Thymus (tissue), 11 donors: ENCODE results near the gene RRN3. TPM values are rescaled to one million over a fixed set of nuclear protein-coding genes. Genes with fewer than 3 reads are reported as not detected.
"Not testable (repeated sequence)": the region's sequence is repeated elsewhere in the genome, so short reads cannot be mapped to it uniquely, and the experiment has no call there.

Experiments
- DNase-seq, 9 donors: peaks; one replicate each; pipeline ENCODE4 v3.0.0-alpha.2; 2013; ENCODE audit warnings: low spot score in 9 of 9, low read depth in 6 of 9, missing footprints in 1 of 9
- H3K27ac ChIP-seq, 2 donors: one replicate each; pipeline ENCODE4 v1.5.1; 2013; ENCODE audit warnings: control low read depth in 1 of 2, low read depth in 1 of 2, low read length in 1 of 2, mild to moderate bottlenecking in 1 of 2, moderate library complexity in 1 of 2
- H3K27me3 ChIP-seq, 2 donors: one replicate each; pipeline ENCODE4 v1.5.1; 2013; ENCODE audit warnings: low read length in 1 of 2; ENCODE audit not compliant: control insufficient read depth in 2 of 2, insufficient read depth in 1 of 2
- H3K36me3 ChIP-seq, 2 donors: one replicate each; pipeline ENCODE4 v1.5.1; 2013; ENCODE audit warnings: low read length in 1 of 2, mild to moderate bottlenecking in 1 of 2, moderate library complexity in 1 of 2; ENCODE audit not compliant: control insufficient read depth in 2 of 2, insufficient read depth in 2 of 2
- H3K4me1 ChIP-seq, 2 donors: one replicate each; pipeline ENCODE4 v1.5.1; 2013; ENCODE audit warnings: low read length in 2 of 2; ENCODE audit not compliant: control insufficient read depth in 2 of 2, insufficient read depth in 2 of 2
- H3K4me3 ChIP-seq, 2 donors: one replicate each; pipeline ENCODE4 v1.5.1; 2013; ENCODE audit warnings: low read length in 2 of 2, control low read depth in 1 of 2, mild to moderate bottlenecking in 1 of 2
- H3K9me3 ChIP-seq, 2 donors: one replicate each; pipeline ENCODE4 v1.5.1; 2013; ENCODE audit warnings: low read length in 1 of 2, mild to moderate bottlenecking in 1 of 2; ENCODE audit not compliant: control insufficient read depth in 2 of 2, insufficient read depth in 1 of 2
- WGBS: extraction: QIAGEN DNeasy Blood & Tissue Kit; methylation state at CpG from one replicate; pipeline ENCODE4 v1.1.7; 2013; 5-methylcytosine and 5-hydroxymethylcytosine counted together
- polyA plus RNA-seq: library from polyadenylated mRNA; stranded (reverse); fragments of 200-250 nt; gene quantifications from one replicate; pipeline ENCODE4 v1.2.3, GENCODE V29; 2013
- total RNA-seq: library from RNA; stranded (reverse); fragments of 120-200 nt; gene quantifications from one replicate; pipeline ENCODE4 v1.2.4, GENCODE V29; 2013
- donor health status: healthy.

Gene RRN3
- total and polyA plus RNA-seq, 2 donors: 23.9 to 38.5 TPM

DNA sequence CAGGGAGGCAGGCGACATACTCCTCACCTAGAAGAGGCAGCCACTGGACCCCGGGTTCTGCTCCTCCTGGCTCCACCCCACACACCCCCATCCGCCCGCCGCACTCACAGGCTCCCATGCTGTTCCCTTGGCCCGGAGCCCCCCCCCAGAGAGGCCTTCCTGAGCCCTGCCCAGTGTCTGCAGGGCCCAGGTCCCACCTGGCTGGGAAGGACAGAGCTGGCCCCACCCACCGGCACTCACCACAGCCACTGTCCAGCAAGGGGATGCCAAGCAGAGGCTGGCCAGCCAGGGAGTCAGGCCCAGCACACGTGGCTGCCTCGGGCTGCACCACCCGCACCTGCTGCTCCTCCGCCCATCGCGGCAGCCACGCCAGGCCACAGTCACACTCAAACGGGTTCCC is 43.4 kb upstream of the RRN3 start:
- WGBS: 94% methylated on average over 9 of the region's 15 CpGs
- H3K27me3 ChIP-seq, H3K36me3 ChIP-seq, H3K27ac ChIP-seq, DNase-seq, H3K9me3 ChIP-seq, H3K4me1 ChIP-seq, H3K4me3 ChIP-seq: not testable (repeated sequence)

- WGBS: 96% methylated on average over 43 of the region's 50 CpGs
- H3K9me3 ChIP-seq, H3K27ac ChIP-seq, H3K36me3 ChIP-seq, H3K27me3 ChIP-seq, DNase-seq, H3K4me3 ChIP-seq, H3K4me1 ChIP-seq: not testable (repeated sequence)
Observed at GRCh38 chr16:15135483-15136360, 41.6 kb upstream of the RRN3 start.

- not testable (repeated sequence) for H3K4me3 ChIP-seq, H3K36me3 ChIP-seq, H3K4me1 ChIP-seq, H3K27ac ChIP-seq, DNase-seq, H3K9me3 ChIP-seq, H3K27me3 ChIP-seq
- 95% methylated on average over 26 of the region's 33 CpGs for WGBS
Observed at GRCh38 chr16:15134752-15135482, 40.8 kb upstream of the RRN3 start.

DNA sequence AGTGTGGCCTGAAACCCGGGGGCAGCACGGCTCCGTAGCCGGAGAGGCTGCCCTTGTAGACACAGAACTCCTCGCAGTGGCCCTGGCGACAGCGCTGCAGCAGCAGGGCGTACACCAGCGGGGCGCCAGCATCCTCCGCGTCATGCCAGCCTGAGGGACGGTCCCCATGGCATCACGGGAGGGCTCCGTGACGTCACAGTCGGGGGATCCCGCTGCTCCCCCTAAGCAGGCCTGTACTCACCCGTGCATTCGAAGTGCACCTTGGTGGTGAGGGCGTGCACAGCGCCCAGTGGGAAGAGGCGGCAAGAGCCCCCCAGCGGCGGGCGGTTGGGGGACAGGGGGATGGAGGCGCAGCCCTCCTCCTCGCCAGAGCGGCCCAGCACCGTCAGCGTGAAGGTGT is 39.5 kb upstream of the RRN3 start:
- not testable (repeated sequence) for H3K4me3 ChIP-seq, DNase-seq, H3K9me3 ChIP-seq, H3K27ac ChIP-seq, H3K36me3 ChIP-seq, H3K27me3 ChIP-seq, H3K4me1 ChIP-seq
- WGBS: 98% methylated on average over 18 of the region's 31 CpGs

- peaks cover 0 to 11% of the 10 kb centered on the region in 2 donors for H3K36me3 ChIP-seq
- H3K4me3 ChIP-seq, DNase-seq, H3K9me3 ChIP-seq, H3K27me3 ChIP-seq, H3K4me1 ChIP-seq, H3K27ac ChIP-seq: not testable (repeated sequence)
- 99% methylated on average over 31 of the region's 41 CpGs for WGBS
Observed at GRCh38 chr16:15132719-15133428, 38.8 kb upstream of the RRN3 start.

DNA sequence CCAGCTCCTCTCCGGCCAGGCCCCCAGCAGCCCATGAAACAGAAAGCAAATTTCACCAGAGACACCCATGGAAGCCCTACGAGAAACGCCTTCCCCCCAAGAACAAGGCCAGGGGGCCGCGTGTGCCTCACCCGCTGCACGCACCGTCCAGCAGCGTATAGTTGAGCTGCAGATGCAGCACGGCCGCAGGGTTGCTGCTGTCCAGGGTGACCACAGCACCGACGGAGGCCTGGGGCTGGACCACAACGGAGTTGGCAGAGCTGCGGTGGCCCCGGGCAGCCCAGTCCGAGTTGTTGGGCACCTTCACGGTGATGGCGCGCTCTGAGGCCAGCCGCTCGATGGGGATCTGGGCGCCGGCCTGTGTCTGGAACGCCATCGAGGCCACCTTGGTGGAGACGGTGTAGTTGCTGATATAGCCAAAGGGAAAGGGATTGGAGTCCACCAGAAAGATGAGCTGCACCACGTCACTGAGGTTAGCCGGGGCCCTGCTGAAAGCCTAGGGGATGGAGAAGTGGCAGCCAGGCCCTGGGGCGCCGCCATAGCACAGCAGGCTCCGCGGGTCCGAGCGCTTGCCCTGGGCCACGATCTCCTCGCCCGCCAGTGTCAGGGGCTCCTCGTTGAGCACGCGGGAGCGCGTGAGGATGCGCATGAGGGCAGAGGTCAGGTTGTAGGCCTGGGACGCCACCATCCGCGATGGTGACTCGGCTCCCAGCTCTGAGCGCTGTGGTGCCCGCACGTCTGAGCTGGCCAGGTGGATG is 37.0 kb upstream of the RRN3 start:
- not testable (repeated sequence) for DNase-seq, H3K27ac ChIP-seq, H3K4me1 ChIP-seq, H3K9me3 ChIP-seq, H3K4me3 ChIP-seq, H3K27me3 ChIP-seq
- H3K36me3 ChIP-seq: peaks cover 0 to 13% of the 10 kb centered on the region in 2 donors
- 97% methylated on average over 43 of the region's 51 CpGs for WGBS

- H3K36me3 ChIP-seq: peaks cover 0 to 13% of the 10 kb centered on the region in 2 donors
- not testable (repeated sequence) for DNase-seq
Observed at GRCh38 chr16:15130256-15130932, 36.3 kb upstream of the RRN3 start.

DNA sequence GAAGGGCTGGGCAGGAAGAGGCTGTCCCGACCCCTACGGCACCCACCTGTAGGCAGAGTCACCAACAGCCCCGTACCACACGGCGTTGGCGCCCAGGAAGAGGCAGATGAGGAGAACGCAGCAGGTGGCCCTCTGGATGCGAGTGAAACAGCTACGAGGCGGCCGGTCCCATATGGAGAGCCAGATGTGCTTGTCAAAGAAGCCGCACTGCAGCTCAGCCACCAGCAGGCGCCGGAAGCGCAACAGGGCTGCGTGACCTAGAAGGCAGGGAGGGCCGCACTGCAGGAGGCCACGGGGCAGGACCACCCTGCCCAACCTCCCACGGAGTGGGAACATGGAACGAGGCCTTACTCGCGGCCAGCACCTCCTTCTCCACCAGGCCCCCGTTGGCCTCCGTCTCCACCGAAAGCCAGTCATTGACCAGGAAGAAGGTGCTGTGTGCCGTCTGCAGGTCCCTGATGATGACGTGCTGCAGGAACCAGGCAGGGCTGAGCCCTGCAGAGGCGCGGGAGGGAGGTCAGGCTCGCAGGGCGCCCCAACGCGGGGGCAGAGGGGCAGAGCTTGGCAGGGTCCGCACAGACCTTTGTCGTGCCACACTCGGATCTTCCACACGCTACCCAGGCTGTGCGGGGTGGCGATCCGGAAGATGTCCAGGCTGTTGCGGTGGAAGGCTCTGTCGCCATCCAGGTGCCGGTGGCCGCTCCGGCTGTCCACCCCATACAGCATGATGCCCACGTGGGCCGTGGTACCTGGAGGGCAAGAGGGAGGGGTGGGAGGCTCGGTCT is 33.8 kb upstream of the RRN3 start:
- H3K9me3 ChIP-seq, H3K27ac ChIP-seq, H3K4me3 ChIP-seq, H3K27me3 ChIP-seq, H3K36me3 ChIP-seq, H3K4me1 ChIP-seq, DNase-seq: not testable (repeated sequence)
- 97% methylated on average over 34 of the region's 48 CpGs for whole genome bisulfite sequencing

More at GRCh38 chr16:15130256-15130932, 36.3 kb upstream of the RRN3 start:
- H3K4me1 ChIP-seq, H3K9me3 ChIP-seq, H3K27me3 ChIP-seq, H3K4me3 ChIP-seq, H3K27ac ChIP-seq: not testable (repeated sequence)
- WGBS: 97% methylated on average over 34 of the region's 37 CpGs
